SU-DHL-6 (cell line): ENCODE measurements around the gene MTOR.

Source experiments
- H2AFZ ChIP-seq: fragments of 200-600 bp; sonication (generic); 2 replicates; pipeline ENCODE4 v1.6.1; 2014; ENCODE audit warnings: low read depth, mild to moderate bottlenecking, moderate library complexity, mixed read lengths, antibody characterized with exemption, low read length; ENCODE audit not compliant: severe bottlenecking
- H3F3A ChIP-seq: fragments of 200-600 bp; shearing (Covaris generic); 2 replicates; pipeline ENCODE4 v1.6.0; 2016; ENCODE audit warnings: antibody characterized with exemption, mild to moderate bottlenecking; ENCODE audit not compliant: insufficient read depth
- H3K27ac ChIP-seq: fragments of 200-600 bp; sonication (generic); 2 replicates; pipeline ENCODE4 v1.5.1; 2016; ENCODE audit warnings: low read depth, mild to moderate bottlenecking, low read length, moderate library complexity, mixed read lengths
- H3K27me3 ChIP-seq: fragments of 200-600 bp; sonication (generic), shearing (Covaris generic); 2 replicates; pipeline ENCODE4 v1.6.0; 2014; ENCODE audit warnings: mild to moderate bottlenecking, low read length
- H3K36me3 ChIP-seq: fragments of 200-600 bp; sonication (generic); 2 replicates; pipeline ENCODE4 v1.6.1; 2014; ENCODE audit warnings: mild to moderate bottlenecking, low read length, mixed read lengths
- H3K4me2 ChIP-seq: fragments of 300-600, 200-600 bp; shearing (Covaris generic), sonication (generic); 2 replicates; pipeline ENCODE4 v1.6.0; 2014; ENCODE audit warnings: low read length, low read depth, mild to moderate bottlenecking; ENCODE audit not compliant: poor library complexity, severe bottlenecking
- H3K4me3 ChIP-seq: fragments of 200-600 bp; sonication (generic); 2 replicates; pipeline ENCODE4 v1.5.1; 2014; ENCODE audit warnings: antibody characterized with exemption, low read length, mild to moderate bottlenecking, mixed read lengths; ENCODE audit not compliant: insufficient read depth, poor library complexity, severe bottlenecking
- H3K79me2 ChIP-seq: fragments of 200-600 bp; sonication (generic); 2 replicates; pipeline ENCODE4 v1.6.1; 2014; ENCODE audit warnings: mild to moderate bottlenecking, low read length, moderate library complexity; ENCODE audit not compliant: insufficient read depth
- H3K9ac ChIP-seq: fragments of 200-600 bp; sonication (generic); 2 replicates; pipeline ENCODE4 v1.7.0; 2014; ENCODE audit warnings: mild to moderate bottlenecking, low read length
- H3K9me2 ChIP-seq: fragments of 200-600 bp; sonication (generic); replicated peaks from 2 replicates; pipeline ENCODE4 v1.6.1; 2014; ENCODE audit warnings: low read length; ENCODE audit not compliant: insufficient read depth
- H3K9me3 ChIP-seq: fragments of 200-600 bp; sonication (generic); 2 replicates; pipeline ENCODE4 v1.6.1; 2014; ENCODE audit warnings: low read length, mixed read lengths; ENCODE audit not compliant: insufficient read depth
- H4K20me1 ChIP-seq: fragments of 200-600 bp; sonication (generic); 2 replicates; pipeline ENCODE4 v1.6.1; 2014; ENCODE audit warnings: low read depth, mild to moderate bottlenecking, antibody characterized with exemption, low read length, moderate library complexity, mixed read lengths
- EZH2phosphoT487 ChIP-seq: fragments of 200-600 bp; sonication (generic), shearing (Covaris generic); conservative IDR thresholded peaks from 2 replicates; pipeline ENCODE4 v1.6.1; 2018; ENCODE audit warnings: mild to moderate bottlenecking, antibody characterized with exemption, low read length, moderate library complexity, mixed read lengths
- TF ChIP-seq, protein P1 (sequence below): fragments of 200-600 bp; sonication (generic); IDR thresholded peaks from one replicate; pipeline ENCODE4 v1.5.1; 2017; ENCODE audit warnings: antibody characterized with exemption, mild to moderate bottlenecking, low read length, moderate library complexity; ENCODE audit not compliant: insufficient read depth, poor library complexity, severe bottlenecking

The MTOR gene

GRCh38 chr1:11142618-11143391 lies 119.5 kb downstream of the MTOR start:
- Histone ChIP-seq H3K9ac (no peak overlapping the region), H3F3A (no peaks in the 10 kb centered on the region), H3K9me2 (no peaks in the 10 kb centered on the region), H3K27ac (no peak overlapping the region), H3K4me2 (no peak overlapping the region), H3K36me3 (no peaks in the 10 kb centered on the region), H3K27me3 (no peaks in the 10 kb centered on the region), H4K20me1 (no peaks in the 10 kb centered on the region), H3K79me2 (no peaks in the 10 kb centered on the region), H2AFZ (no peak overlapping the region), H3K4me3 (no peak overlapping the region), H3K9me3 (no peaks in the 10 kb centered on the region)
- no peak for TF ChIP-seq EZH2phosphoT487
- TF ChIP-seq, protein P1, sequence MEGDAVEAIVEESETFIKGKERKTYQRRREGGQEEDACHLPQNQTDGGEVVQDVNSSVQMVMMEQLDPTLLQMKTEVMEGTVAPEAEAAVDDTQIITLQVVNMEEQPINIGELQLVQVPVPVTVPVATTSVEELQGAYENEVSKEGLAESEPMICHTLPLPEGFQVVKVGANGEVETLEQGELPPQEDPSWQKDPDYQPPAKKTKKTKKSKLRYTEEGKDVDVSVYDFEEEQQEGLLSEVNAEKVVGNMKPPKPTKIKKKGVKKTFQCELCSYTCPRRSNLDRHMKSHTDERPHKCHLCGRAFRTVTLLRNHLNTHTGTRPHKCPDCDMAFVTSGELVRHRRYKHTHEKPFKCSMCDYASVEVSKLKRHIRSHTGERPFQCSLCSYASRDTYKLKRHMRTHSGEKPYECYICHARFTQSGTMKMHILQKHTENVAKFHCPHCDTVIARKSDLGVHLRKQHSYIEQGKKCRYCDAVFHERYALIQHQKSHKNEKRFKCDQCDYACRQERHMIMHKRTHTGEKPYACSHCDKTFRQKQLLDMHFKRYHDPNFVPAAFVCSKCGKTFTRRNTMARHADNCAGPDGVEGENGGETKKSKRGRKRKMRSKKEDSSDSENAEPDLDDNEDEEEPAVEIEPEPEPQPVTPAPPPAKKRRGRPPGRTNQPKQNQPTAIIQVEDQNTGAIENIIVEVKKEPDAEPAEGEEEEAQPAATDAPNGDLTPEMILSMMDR = no peak

DNA sequence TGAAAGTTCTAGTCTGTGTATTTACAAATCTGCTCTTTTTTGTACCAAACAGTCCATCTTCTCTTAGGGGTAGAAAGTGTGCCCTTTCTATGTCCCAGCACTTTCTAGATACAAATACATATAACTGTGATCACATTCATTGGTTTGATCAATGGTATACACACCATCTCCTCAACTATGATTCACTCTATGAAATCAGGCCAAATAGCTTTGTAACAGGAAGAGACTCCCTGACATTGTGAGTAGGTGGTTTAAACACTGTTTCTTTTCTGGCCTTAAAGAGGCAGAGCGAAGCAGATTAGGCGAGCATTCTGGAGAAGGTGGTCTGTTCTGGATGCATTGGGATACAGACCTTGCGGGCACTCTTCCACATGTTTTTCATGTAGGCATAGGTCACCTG lies 123.4 kb downstream of the MTOR start:
- Histone ChIP-seq H3K9me2 (no peaks in the 10 kb centered on the region), H3K9me3 (no peaks in the 10 kb centered on the region), H3K36me3 (peaks cover 5% of the 10 kb centered on the region; the same call in 1 of the 2 replicates), H3K4me3 (no peak overlapping the region), H2AFZ (no peak overlapping the region), H3K79me2 (no peaks in the 10 kb centered on the region), H3K9ac (no peak overlapping the region), H3K27me3 (no peaks in the 10 kb centered on the region), H3K27ac (no peak overlapping the region), H3F3A (no peaks in the 10 kb centered on the region), H3K4me2 (no peak overlapping the region), H4K20me1 (no peaks in the 10 kb centered on the region)
- TF ChIP-seq EZH2phosphoT487 = no peak
- TF ChIP-seq, protein P1 = no peak

- H3K27me3 ChIP-seq = no peaks in the 10 kb centered on the region
- H3F3A ChIP-seq = no peaks in the 10 kb centered on the region
- no peak overlapping the region for H3K4me2 ChIP-seq
- no peak overlapping the region for H2AFZ ChIP-seq
- peaks cover 5% of the 10 kb centered on the region; the same call in 1 of the 2 replicates for H3K36me3 ChIP-seq
- H3K4me3 ChIP-seq = no peak overlapping the region
- no peaks in the 10 kb centered on the region for H4K20me1 ChIP-seq
- H3K79me2 ChIP-seq = no peaks in the 10 kb centered on the region
- no peaks in the 10 kb centered on the region for H3K9me2 ChIP-seq
- H3K9ac ChIP-seq = no peak overlapping the region
- no peak overlapping the region for H3K27ac ChIP-seq
- H3K9me3 ChIP-seq = no peaks in the 10 kb centered on the region
- no peak for TF ChIP-seq EZH2phosphoT487
- TF ChIP-seq, protein P1 = no peak
Measured at GRCh38 chr1:11138029-11138428, 124.3 kb downstream of the MTOR start.
